ENCODE data around the gene IQSEC2.

DNA sequence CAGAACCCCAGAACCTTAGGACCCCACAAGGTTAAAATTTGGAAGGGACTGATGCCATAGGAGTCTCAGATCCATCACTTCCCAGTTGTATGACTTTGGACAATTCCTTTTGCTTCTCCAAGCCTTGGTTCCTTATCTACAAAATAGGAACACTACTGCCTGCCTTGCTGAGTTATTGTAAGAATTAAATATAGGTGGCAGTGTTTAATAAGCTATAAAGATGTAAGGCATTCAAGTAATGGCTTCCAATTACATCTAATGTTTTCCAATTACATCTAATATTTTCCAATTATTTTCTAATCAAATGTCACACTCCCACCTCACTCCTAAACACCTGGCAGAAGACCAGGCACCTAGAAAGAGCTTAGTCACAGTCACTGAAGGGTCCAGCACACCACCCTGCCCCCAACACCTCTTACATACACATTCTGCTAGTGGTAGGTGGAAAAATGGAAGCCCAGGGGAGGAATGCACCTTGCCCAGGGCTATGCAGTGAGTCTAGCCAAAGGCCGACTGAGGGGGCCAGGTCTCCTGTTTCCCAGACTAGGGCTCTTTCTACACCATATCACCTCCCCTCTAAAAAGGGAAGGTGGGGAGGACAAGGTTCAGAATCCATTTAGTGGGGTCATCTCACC, 31.9 kb downstream of the IQSEC2 start:
- TF ChIP-seq, protein P1, sequence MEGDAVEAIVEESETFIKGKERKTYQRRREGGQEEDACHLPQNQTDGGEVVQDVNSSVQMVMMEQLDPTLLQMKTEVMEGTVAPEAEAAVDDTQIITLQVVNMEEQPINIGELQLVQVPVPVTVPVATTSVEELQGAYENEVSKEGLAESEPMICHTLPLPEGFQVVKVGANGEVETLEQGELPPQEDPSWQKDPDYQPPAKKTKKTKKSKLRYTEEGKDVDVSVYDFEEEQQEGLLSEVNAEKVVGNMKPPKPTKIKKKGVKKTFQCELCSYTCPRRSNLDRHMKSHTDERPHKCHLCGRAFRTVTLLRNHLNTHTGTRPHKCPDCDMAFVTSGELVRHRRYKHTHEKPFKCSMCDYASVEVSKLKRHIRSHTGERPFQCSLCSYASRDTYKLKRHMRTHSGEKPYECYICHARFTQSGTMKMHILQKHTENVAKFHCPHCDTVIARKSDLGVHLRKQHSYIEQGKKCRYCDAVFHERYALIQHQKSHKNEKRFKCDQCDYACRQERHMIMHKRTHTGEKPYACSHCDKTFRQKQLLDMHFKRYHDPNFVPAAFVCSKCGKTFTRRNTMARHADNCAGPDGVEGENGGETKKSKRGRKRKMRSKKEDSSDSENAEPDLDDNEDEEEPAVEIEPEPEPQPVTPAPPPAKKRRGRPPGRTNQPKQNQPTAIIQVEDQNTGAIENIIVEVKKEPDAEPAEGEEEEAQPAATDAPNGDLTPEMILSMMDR (conservative IDR thresholded peaks at IDR 0.05; ENCODE audit: low read depth, low read length): no peak
- no peak for TF ChIP-seq POLR2A (IDR thresholded peaks at IDR 0.05; ENCODE audit: low read depth, low read length)
- TF ChIP-seq SMC3 (IDR thresholded peaks at IDR 0.05; ENCODE audit: low read depth, low read length): no peak
- TF ChIP-seq RFX5 (IDR thresholded peaks at IDR 0.05; ENCODE audit: low read depth, low read length): no peak
- TF ChIP-seq BHLHE40 (IDR thresholded peaks at IDR 0.05; ENCODE audit: low read depth, low read length): no peak
- TF ChIP-seq MAZ (IDR thresholded peaks at IDR 0.05; ENCODE audit: borderline replicate concordance, low read depth, low read length): no peak
- no peak for TF ChIP-seq MAFK (IDR thresholded peaks at IDR 0.05; ENCODE audit: low read depth, low read length)
- peak; percentile 22; the same call in 1 of the 2 replicates for TF ChIP-seq RAD21 (IDR thresholded peaks at IDR 0.05; ENCODE audit: low read length)
- no peak for TF ChIP-seq CEBPB (IDR thresholded peaks at IDR 0.05; ENCODE audit: low read depth, low read length)
- TF ChIP-seq RCOR1 (IDR thresholded peaks at IDR 0.05; ENCODE audit: insufficient replicate concordance, low read length): no peak
- TF ChIP-seq MXI1 (IDR thresholded peaks at IDR 0.05; ENCODE audit: borderline replicate concordance, low read depth, low read length): no peak
- no peak for TF ChIP-seq FOS (IDR thresholded peaks at IDR 0.05; ENCODE audit: low read depth, low read length)
